IMR-90 (cell line): Measurements from ENCODE around the gene ABAT. TPM values are rescaled to one million over a fixed set of nuclear protein-coding genes. Genes with fewer than 3 reads are reported as not detected.

ENCODE experiments used
- ATAC-seq: fragments of 200-7000 bp; cut with Tn5 transposase; 2 replicates; pipeline ENCODE4 v1.9.1; 2020; ENCODE audit warnings: low read depth, mild to moderate bottlenecking, moderate library complexity
- BruUV-seq: library from RNA; stranded (reverse); fragments of 400-500 nt; replicated peaks from 2 replicates; lab custom pipeline; 2021; lab: Mats Ljungman, UMichigan
- CTCF ChIA-PET: fragments of 300-600 bp; formaldehyde crosslinking; extraction: SDS; loops from one replicate; lab custom pipeline; 2021; ENCODE audit warnings: antibody characterized with exemption; lab: Yijun Ruan, JAX
- POLR2A ChIA-PET: fragments of 300-600 bp; sonication (Branson Sonifier 250); formaldehyde crosslinking; loops from one replicate; lab custom pipeline; 2022; ENCODE audit warnings: antibody characterized with exemption; ENCODE audit not compliant: unreplicated experiment; lab: Charles Lee
- DNase-seq: peaks from one replicate; pipeline ENCODE4 v3.0.0; 2013
- H2AFZ ChIP-seq: replicated peaks from 2 replicates; pipeline ENCODE3; 2013; ENCODE audit warnings: low read length, mild to moderate bottlenecking; ENCODE audit not compliant: poor library complexity
- H2AK5ac ChIP-seq: 2 replicates; pipeline ENCODE4 v1.6.1; 2013; ENCODE audit warnings: low read depth, low read length, inconsistent platforms
- H2AK9ac ChIP-seq: replicated peaks from 2 replicates; pipeline ENCODE3; 2013; ENCODE audit warnings: mild to moderate bottlenecking, low read depth, low read length, moderate library complexity; ENCODE audit not compliant: poor library complexity
- H2BK120ac ChIP-seq: 2 replicates; pipeline ENCODE4 v1.6.1; 2013; ENCODE audit warnings: low read depth, low read length, inconsistent platforms
- H2BK15ac ChIP-seq: 3 replicates; pipeline ENCODE4 v1.6.1; 2013; ENCODE audit warnings: low read depth, low read length, inconsistent platforms
- H2BK20ac ChIP-seq: 2 replicates; pipeline ENCODE4 v1.6.1; 2013; ENCODE audit warnings: low read depth, mild to moderate bottlenecking, inconsistent platforms, low read length, moderate library complexity
- H2BK5ac ChIP-seq: 2 replicates; pipeline ENCODE4 v1.6.1; 2013; ENCODE audit warnings: mild to moderate bottlenecking, low read depth, low read length, inconsistent platforms; ENCODE audit not compliant: poor library complexity, severe bottlenecking
- H3K14ac ChIP-seq: replicated peaks from 2 replicates; pipeline ENCODE4 v1.6.1; 2013; ENCODE audit warnings: low read depth, low read length, inconsistent platforms
- H3K18ac ChIP-seq: 2 replicates; pipeline ENCODE4 v1.6.1; 2013; ENCODE audit warnings: low read depth, low read length, control low read depth
- H3K23ac ChIP-seq: 2 replicates; pipeline ENCODE4 v1.6.1; 2013; ENCODE audit warnings: low read depth, low read length, inconsistent platforms
- H3K27ac ChIP-seq: 2 replicates; pipeline ENCODE4 v1.5.1; 2013; ENCODE audit warnings: mild to moderate bottlenecking, control low read depth, low read length; ENCODE audit not compliant: insufficient read depth
- H3K27me3 ChIP-seq: 2 replicates; pipeline ENCODE4 v1.6.1; 2013; ENCODE audit warnings: low read length; ENCODE audit not compliant: control insufficient read depth, insufficient read depth
- H3K36me3 ChIP-seq: 2 replicates; pipeline ENCODE4 v1.6.1; 2013; ENCODE audit warnings: low read length, mixed read lengths; ENCODE audit not compliant: control insufficient read depth, insufficient read depth
- H3K4ac ChIP-seq: 2 replicates; pipeline ENCODE4 v1.6.1; 2013; ENCODE audit warnings: low read depth, low read length, inconsistent platforms
- H3K4me1 ChIP-seq: 2 replicates; pipeline ENCODE4 v1.6.1; 2013; ENCODE audit warnings: low read length, mixed read lengths; ENCODE audit not compliant: control insufficient read depth, insufficient read depth
- H3K4me2 ChIP-seq: 2 replicates; pipeline ENCODE4 v1.6.1; 2013; ENCODE audit warnings: low read depth, mild to moderate bottlenecking, control low read depth, low read length, moderate library complexity
- H3K4me3 ChIP-seq: 2 replicates; pipeline ENCODE4 v1.5.1; 2013; ENCODE audit warnings: low read depth, mild to moderate bottlenecking, control low read depth, low read length, moderate library complexity; ENCODE audit not compliant: insufficient read depth
- H3K56ac ChIP-seq: 2 replicates; pipeline ENCODE4 v1.6.1; 2013; ENCODE audit warnings: low read length, inconsistent platforms; ENCODE audit not compliant: insufficient read depth; ENCODE audit errors: extremely low read depth
- H3K79me1 ChIP-seq, 2 experiments: 2 replicates each; pipeline ENCODE4 v1.6.1; 2013; ENCODE audit warnings: low read length in 2 of 2, inconsistent platforms in 1 of 2, low read depth in 1 of 2
- H3K9ac ChIP-seq: 2 replicates; pipeline ENCODE4 v1.6.1; 2013; ENCODE audit warnings: low read depth, low read length, control low read depth
- H3K9me1 ChIP-seq: 2 replicates; pipeline ENCODE4 v1.6.1; 2013; ENCODE audit warnings: low read length, inconsistent platforms; ENCODE audit not compliant: insufficient read depth
- H3K9me3 ChIP-seq: 2 replicates; pipeline ENCODE4 v1.6.1; 2013; ENCODE audit warnings: low read length; ENCODE audit not compliant: control insufficient read depth, insufficient read depth
- H4K20me1 ChIP-seq: 2 replicates; pipeline ENCODE4 v1.6.1; 2013; ENCODE audit warnings: low read length, inconsistent platforms; ENCODE audit not compliant: insufficient read depth
- H4K5ac ChIP-seq: 2 replicates; pipeline ENCODE4 v1.6.1; 2013; ENCODE audit warnings: mild to moderate bottlenecking, low read depth, low read length, control low read depth
- H4K8ac ChIP-seq, 2 experiments: 2 replicates each; pipeline ENCODE4 v1.6.1; 2013; ENCODE audit warnings: low read depth in 2 of 2, low read length in 2 of 2, control low read depth in 1 of 2, inconsistent platforms in 1 of 2
- H4K91ac ChIP-seq: 2 replicates; pipeline ENCODE4 v1.6.1; 2013; ENCODE audit warnings: low read depth, low read length, inconsistent platforms; ENCODE audit not compliant: insufficient read depth
- CHD1 ChIP-seq: IDR thresholded peaks from 2 replicates; pipeline ENCODE4 v1.6.1; 2012; ENCODE audit warnings: low read depth, low read length, improper control_type of control experiment
- MAFK ChIP-seq: IDR thresholded peaks from 2 replicates; pipeline ENCODE4 v1.6.1; 2012; ENCODE audit warnings: low read depth, low read length, improper control_type of control experiment
- MAZ ChIP-seq: IDR thresholded peaks from 2 replicates; pipeline ENCODE4 v1.6.1; 2012; ENCODE audit warnings: low read depth, mild to moderate bottlenecking, low read length, improper control_type of control experiment, moderate library complexity, borderline replicate concordance
- RAD21 ChIP-seq: IDR thresholded peaks from 2 replicates; pipeline ENCODE4 v1.6.1; 2012; ENCODE audit warnings: low read length, improper control_type of control experiment
- WGBS, 2 experiments: methylation state at CpG; one replicate each; pipeline versions ENCODE4 v1.1.5 to v1.1.7; 2013; ENCODE audit warnings: missing lambda C conversion rate in 2 of 2; ENCODE audit not compliant: insufficient read length in 1 of 2; ENCODE audit errors: extremely low coverage in 2 of 2; 5-methylcytosine and 5-hydroxymethylcytosine counted together
- dilution Hi-C: fragments of 300-500 bp; cut with HindIII; formaldehyde crosslinking; loops from one replicate; pipeline ENCODE4 v1.14.3; 2018; ENCODE audit warnings: low sequenced_read_pairs; ENCODE audit not compliant: unreplicated experiment
- in situ Hi-C: fragments of 300-500 bp; cut with MboI; formaldehyde crosslinking; loops from 3 replicates; pipeline ENCODE4 v1.14.3; 2019; ENCODE audit warnings: low sequenced_read_pairs, inconsistent platforms, mixed read lengths
- intact Hi-C: fragments of 100-400 bp; cut with micrococcal nuclease; formaldehyde crosslinking; loops from 2 replicates; pipeline ENCODE4 v1.10.0; 2022
- polyA plus RNA-seq, 3 experiments: library from polyadenylated mRNA; depleted of rRNA; stranded (reverse); fragments of >200 nt; gene quantifications; 2 replicates each; pipeline ENCODE4 v1.2.3, GENCODE V29; 2012; ENCODE audit warnings: low replicate concordance in 1 of 3
- total RNA-seq: library from RNA; depleted of rRNA; stranded (reverse); fragments of >200 nt; gene quantifications from 2 replicates; pipeline ENCODE4 v1.2.3, GENCODE V29; 2012

Gene ABAT
- total and polyA plus RNA-seq, 2 of the 4 experiments (the other 2 are of a cell fraction) = 4.5 to 6.9 TPM

DNA sequence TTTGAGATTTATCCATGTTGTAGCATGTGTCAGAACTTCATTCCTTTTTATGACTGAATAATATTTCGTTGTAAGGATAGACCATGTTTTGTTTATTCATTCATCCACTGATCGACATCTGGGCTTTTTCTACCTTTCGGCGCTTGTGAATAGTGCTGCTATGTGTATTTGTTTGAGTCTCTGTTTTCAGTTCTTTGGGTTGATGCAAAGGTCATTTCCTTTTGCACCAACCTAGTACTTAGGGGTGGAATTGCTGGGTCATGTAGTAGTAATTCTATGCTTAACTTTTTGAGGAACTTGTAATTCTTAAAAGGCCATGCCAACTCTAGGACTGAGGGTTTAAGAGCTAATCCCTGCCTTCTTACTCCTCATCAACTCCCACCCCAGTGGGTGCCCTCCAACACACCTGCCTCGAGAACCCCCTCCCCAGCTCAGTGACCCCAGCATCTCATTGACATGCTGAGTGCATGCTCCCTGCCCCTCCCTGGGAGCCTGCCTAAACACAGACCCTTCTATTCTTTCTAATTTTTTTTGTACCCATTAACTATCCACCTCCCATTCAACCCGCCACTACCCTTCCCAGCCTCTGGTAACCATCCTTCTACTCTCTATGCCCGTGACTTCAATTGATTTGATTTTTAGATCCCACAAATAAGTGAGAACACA is 51.2 kb downstream of the ABAT start:
- no peak for ATAC-seq
- no peaks in the 10 kb centered on the region for H3K9me1 ChIP-seq
- in situ Hi-C loops = no loop called here
- no peak overlapping the region for H2BK120ac ChIP-seq
- H3K23ac ChIP-seq = no peak overlapping the region
- H3K9ac ChIP-seq = no peak overlapping the region
- H3K27ac ChIP-seq = no peak overlapping the region
- H3K4me2 ChIP-seq = no peak overlapping the region
- ChIA-PET POLR2A (no interaction called here), CTCF (no interaction called here)
- dilution Hi-C loops = no loop called here
- no peak overlapping the region for H3K56ac ChIP-seq
- H2AK9ac ChIP-seq = no peak overlapping the region
- H4K8ac ChIP-seq = no peak overlapping the region
- H3K14ac ChIP-seq = no peak overlapping the region
- H2BK5ac ChIP-seq = no peak overlapping the region
- no peak overlapping the region for H2AK5ac ChIP-seq
- H3K18ac ChIP-seq = no peak overlapping the region
- no peak overlapping the region for H2BK20ac ChIP-seq
- TF ChIP-seq RAD21 = no peak
- TF ChIP-seq MAFK = no peak
- no peak for TF ChIP-seq MAZ
- no peak for TF ChIP-seq CHD1
- DNase-seq = no peak
- H2BK15ac ChIP-seq = no peak overlapping the region
- no peak overlapping the region for H4K91ac ChIP-seq
- no peaks in the 10 kb centered on the region for H4K20me1 ChIP-seq
- H3K9me3 ChIP-seq = no peaks in the 10 kb centered on the region
- no peak overlapping the region for H2AFZ ChIP-seq
- 17% methylated on average over 2 of the region's 7 CpGs; no CpG with 5 or more reads in 1 of the 2 experiments for WGBS, 2 experiments
- no peaks in the 10 kb centered on the region for H3K79me1 ChIP-seq
- no TSS peak for BruUV-seq
- no peak overlapping the region for H3K4ac ChIP-seq
- no peaks in the 10 kb centered on the region for H3K4me1 ChIP-seq
- intact Hi-C loops = no loop called here
- no peak overlapping the region for H4K5ac ChIP-seq
- H3K36me3 ChIP-seq = no peaks in the 10 kb centered on the region
- H3K4me3 ChIP-seq = no peak overlapping the region
- H3K27me3 ChIP-seq = peaks cover 8% of the 10 kb centered on the region; the same call in 1 of the 2 replicates
